Activated naive CD8-positive, alpha-beta T cell treated with anti-CD3 and anti-CD28 coated beads, Interleukin-2, amount 10 ng/mL, durations not matched to agents 7 days and 5 days (primary cell): ENCODE measurements around the gene CLEC4E. TPM values are rescaled to one million over a fixed set of nuclear protein-coding genes. Genes with fewer than 3 reads are reported as not detected.
"Not testable (repeated sequence)": the region's sequence is repeated elsewhere in the genome, so short reads cannot be mapped to it uniquely, and the experiment has no call there.

Source experiments
- ATAC-seq: fragments of 150-1000 bp; cut with Tn5 transposase; one replicate; pipeline ENCODE4 v1.10.0; 2021; ENCODE audit warnings: low read depth, moderate library complexity
- POLR2A ChIA-PET: fragments of 350-600 bp; sonication (Branson Sonifier 250); formaldehyde crosslinking; loops from one replicate; lab custom pipeline; 2021; ENCODE audit warnings: antibody characterized with exemption; lab: Charles Lee
- DNase-seq: peaks from one replicate; pipeline ENCODE4 v3.0.0; 2021
- H3K27ac Mint-ChIP-seq: one replicate; pipeline ENCODE4 v1.8.0; 2022; ENCODE audit warnings: mild to moderate bottlenecking, mixed read lengths
- H3K27me3 Mint-ChIP-seq: one replicate; pipeline ENCODE4 v1.8.0; 2022; ENCODE audit warnings: mild to moderate bottlenecking, moderate library complexity, mixed read lengths
- H3K36me3 Mint-ChIP-seq: one replicate; pipeline ENCODE4 v1.8.0; 2021; ENCODE audit warnings: mild to moderate bottlenecking, mixed read lengths
- H3K4me1 Mint-ChIP-seq: one replicate; pipeline ENCODE4 v1.8.0; 2021; ENCODE audit warnings: mixed read lengths
- H3K4me3 Mint-ChIP-seq: one replicate; pipeline ENCODE4 v1.8.0; 2022; ENCODE audit warnings: mild to moderate bottlenecking, moderate library complexity, mixed read lengths
- H3K9me3 Mint-ChIP-seq: one replicate; pipeline ENCODE4 v1.8.0; 2021; ENCODE audit warnings: mixed read lengths
- total RNA-seq, 2 experiments: library from RNA; stranded (reverse); gene quantifications; one replicate each; pipeline ENCODE4 v1.2.3, GENCODE V29; 2021

CLEC4E gene, protein sequence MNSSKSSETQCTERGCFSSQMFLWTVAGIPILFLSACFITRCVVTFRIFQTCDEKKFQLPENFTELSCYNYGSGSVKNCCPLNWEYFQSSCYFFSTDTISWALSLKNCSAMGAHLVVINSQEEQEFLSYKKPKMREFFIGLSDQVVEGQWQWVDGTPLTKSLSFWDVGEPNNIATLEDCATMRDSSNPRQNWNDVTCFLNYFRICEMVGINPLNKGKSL
- total RNA-seq, result not detected

GRCh38 chr12:8540831-8541230 is at the start of gene CLEC4E:
Gene CLEC4E (minus strand): TSS chr12:8540905. CDS start chr12:8540797, 108 bp downstream.
- ATAC-seq, H3K27ac Mint-ChIP-seq, H3K9me3 Mint-ChIP-seq, DNase-seq, H3K4me3 Mint-ChIP-seq, POLR2A ChIA-PET, H3K36me3 Mint-ChIP-seq, H3K4me1 Mint-ChIP-seq: not testable (repeated sequence)
- H3K27me3 Mint-ChIP-seq, result peaks cover 42% of the 10 kb centered on the region

GRCh38 chr12:8589679-8590078 is 49.0 kb upstream of the CLEC4E start:
- ATAC-seq (no peak), DNase-seq (no peak)
- Mint-ChIP-seq H3K4me3 (no peak overlapping the region), H3K27ac (no peak overlapping the region), H3K9me3 (no peaks in the 10 kb centered on the region), H3K36me3 (no peaks in the 10 kb centered on the region), H3K4me1 (peaks cover 4% of the 10 kb centered on the region), H3K27me3 (peaks cover 6% of the 10 kb centered on the region)
- POLR2A ChIA-PET, result no interaction called here

GRCh38 chr12:8584478-8584877 is 43.8 kb upstream of the CLEC4E start:
- H3K27me3 Mint-ChIP-seq, ATAC-seq, H3K9me3 Mint-ChIP-seq, POLR2A ChIA-PET, H3K36me3 Mint-ChIP-seq, H3K4me3 Mint-ChIP-seq, H3K4me1 Mint-ChIP-seq, H3K27ac Mint-ChIP-seq, DNase-seq: not testable (repeated sequence)

- no peak for ATAC-seq
- POLR2A ChIA-PET, result no interaction called here
Measured at GRCh38 chr12:8584004-8584403, 43.3 kb upstream of the CLEC4E start.

DNA sequence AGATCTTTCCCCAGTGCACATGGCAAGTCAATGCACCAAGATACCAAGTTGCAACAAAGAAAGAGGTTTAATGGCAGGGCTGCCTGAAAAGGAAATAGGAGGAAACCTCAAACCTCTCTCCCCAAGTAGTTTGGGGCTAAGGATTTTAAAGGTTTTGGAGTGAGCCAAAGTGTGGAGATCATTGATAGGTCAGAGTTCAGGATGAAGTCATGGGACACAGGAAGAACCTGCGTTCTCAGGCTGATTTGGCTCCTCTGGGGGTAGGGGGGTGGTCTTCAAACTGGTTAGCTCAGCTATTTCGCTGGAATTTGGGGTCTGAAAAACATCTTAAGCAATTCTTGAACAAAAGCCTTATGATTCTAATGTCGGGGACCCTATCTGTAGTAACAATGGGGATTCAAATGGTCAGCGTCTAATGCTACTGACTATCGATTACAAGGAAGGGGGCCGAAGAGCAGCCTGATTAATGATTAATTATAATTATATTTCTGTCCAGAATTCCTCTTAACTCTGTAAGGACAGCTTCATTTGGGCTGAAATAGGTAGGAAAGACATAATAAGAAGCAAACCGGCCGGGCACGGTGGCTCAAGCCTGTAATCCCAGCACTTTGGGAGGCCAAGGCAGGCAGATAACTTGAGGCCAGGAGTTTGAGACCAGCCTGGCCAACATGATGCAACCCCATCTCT is 40.5 kb upstream of the CLEC4E start:
- Mint-ChIP-seq H3K27me3 (peaks cover 4% of the 10 kb centered on the region), H3K36me3 (no peaks in the 10 kb centered on the region), H3K9me3 (no peaks in the 10 kb centered on the region), H3K27ac (no peak overlapping the region), H3K4me1 (no peaks in the 10 kb centered on the region), H3K4me3 (no peak overlapping the region)
- ATAC-seq (no peak), DNase-seq (no peak)
- POLR2A ChIA-PET, result no interaction called here

More at GRCh38 chr12:8584004-8584403, 43.3 kb upstream of the CLEC4E start:
- Mint-ChIP-seq H3K27ac (no peak overlapping the region), H3K4me1 (no peaks in the 10 kb centered on the region), H3K36me3 (no peaks in the 10 kb centered on the region), H3K9me3 (no peaks in the 10 kb centered on the region), H3K4me3 (no peak overlapping the region), H3K27me3 (peaks cover 2% of the 10 kb centered on the region)
- DNase-seq, result no peak

DNA sequence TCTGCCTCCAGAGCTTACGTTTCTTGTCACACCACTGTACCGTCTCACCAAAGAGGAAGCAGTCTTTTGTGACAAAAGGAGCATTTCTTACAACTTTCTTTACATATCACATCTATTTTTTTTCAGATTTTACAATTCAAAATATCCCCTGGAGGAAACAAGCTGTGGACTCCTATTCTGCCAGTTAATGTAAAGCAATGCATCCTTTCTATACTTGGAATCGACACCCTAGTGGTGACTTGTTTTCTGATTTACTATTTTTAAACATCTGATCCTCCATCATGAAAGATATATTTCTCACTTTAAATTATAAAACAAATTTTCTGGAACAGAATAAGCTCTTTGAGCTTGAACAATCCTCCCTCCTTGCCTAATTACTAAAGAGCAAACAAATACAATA is 37.2 kb upstream of the CLEC4E start:
- Mint-ChIP-seq H3K27ac (no peak overlapping the region), H3K9me3 (no peaks in the 10 kb centered on the region), H3K4me1 (no peaks in the 10 kb centered on the region), H3K36me3 (no peaks in the 10 kb centered on the region), H3K4me3 (no peak overlapping the region), H3K27me3 (peaks cover 7% of the 10 kb centered on the region)
- DNase-seq (no peak), ATAC-seq (no peak)
- POLR2A ChIA-PET, result no interaction called here

DNA sequence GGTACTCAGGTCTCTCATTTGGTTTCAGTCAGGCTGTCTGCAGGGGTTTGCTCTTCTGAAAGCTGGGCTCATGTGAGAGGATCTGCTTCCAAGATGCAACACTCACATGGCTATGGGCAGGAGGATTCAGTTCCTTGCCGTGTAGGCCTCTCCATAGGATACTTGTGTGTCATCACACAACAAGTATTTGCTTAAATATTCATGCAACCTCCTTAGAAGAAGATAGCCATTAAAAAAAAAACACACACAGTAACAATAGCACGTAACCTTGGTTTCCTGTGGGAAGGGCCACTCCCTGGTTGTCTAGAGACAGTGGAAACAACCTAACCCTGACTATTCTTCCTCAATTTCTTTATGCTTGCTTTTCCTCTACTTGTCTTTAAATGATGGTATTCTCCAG is 31.8 kb upstream of the CLEC4E start:
- H3K27me3 Mint-ChIP-seq, result peaks cover 7% of the 10 kb centered on the region
- POLR2A ChIA-PET, result no interaction called here
- no peak for DNase-seq
- H3K9me3 Mint-ChIP-seq, result no peaks in the 10 kb centered on the region
- H3K4me3 Mint-ChIP-seq, result no peak overlapping the region
- H3K4me1 Mint-ChIP-seq, result peaks cover 9% of the 10 kb centered on the region
- no peaks in the 10 kb centered on the region for H3K36me3 Mint-ChIP-seq
- H3K27ac Mint-ChIP-seq, result peak overlapping the region; percentile 4
- peak; percentile 36 for ATAC-seq

GRCh38 chr12:8566525-8566924 is 25.8 kb upstream of the CLEC4E start:
- DNase-seq (no peak), ATAC-seq (no peak)
- Mint-ChIP-seq H3K4me3 (no peak overlapping the region), H3K27me3 (peaks cover 5% of the 10 kb centered on the region), H3K27ac (no peak overlapping the region), H3K36me3 (peaks cover 2% of the 10 kb centered on the region), H3K9me3 (peaks cover 9% of the 10 kb centered on the region), H3K4me1 (no peaks in the 10 kb centered on the region)
- POLR2A ChIA-PET, result no interaction called here

DNA sequence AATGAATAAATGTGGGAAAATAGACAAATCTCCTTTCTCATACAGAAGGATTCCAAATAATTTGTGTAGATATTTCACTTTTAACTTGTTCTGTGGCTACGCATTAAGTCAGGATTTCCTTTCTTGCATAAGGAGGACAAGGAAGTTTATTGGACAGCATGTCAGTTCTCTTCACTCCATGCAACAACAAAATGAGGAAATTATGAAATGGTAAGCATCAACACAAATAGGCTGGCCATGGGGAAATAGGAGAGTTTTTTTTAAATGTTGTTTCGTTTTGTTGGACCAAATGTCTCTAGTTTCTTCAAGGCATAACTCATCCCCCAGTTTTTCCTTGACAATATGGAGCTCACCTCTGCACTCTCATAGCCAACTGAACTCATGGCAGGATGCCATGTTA is 25.3 kb upstream of the CLEC4E start:
- H3K9me3 Mint-ChIP-seq, DNase-seq, ATAC-seq, H3K27ac Mint-ChIP-seq, H3K4me3 Mint-ChIP-seq, H3K27me3 Mint-ChIP-seq, H3K4me1 Mint-ChIP-seq, H3K36me3 Mint-ChIP-seq, POLR2A ChIA-PET: not testable (repeated sequence)

DNA sequence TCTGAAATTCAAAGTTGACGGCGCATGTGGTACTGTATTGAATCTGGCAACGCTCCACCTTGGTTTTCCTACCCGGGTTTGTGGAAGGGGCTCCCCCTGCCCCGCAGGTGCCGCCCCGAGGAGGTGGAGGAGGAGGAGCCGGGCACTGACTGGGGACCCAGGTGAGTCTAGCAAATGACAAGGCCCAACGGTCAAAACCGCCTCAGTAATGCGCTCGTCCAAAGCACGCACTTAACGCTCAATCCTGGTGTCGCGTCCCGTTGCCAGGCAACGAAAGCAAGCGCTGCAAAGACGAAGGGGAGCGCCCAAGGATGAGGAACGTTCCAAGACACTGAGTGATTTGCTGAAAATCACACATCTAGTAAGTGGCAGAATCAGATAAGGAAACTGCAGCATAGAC is 24.0 kb upstream of the CLEC4E start:
- peaks cover 2% of the 10 kb centered on the region for H3K36me3 Mint-ChIP-seq

DNA sequence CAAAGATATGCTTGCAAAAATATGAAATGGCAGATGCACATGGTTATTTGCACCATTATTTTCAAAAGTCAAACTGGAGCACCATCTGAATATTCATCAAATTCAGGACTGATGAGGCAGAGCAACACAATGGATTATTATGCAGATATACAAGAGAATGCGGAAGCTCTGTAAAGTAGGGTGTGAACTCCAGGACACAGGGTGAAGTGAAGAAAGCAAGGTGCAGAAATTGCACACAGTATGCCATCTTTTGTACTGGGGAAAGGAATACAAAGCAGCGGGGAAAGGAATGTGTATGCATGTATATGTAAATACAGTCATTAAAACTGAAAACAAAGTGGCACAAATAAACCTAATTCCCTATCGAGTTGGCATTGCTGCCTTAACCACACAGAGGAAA is 22.7 kb upstream of the CLEC4E start:
- POLR2A ChIA-PET, result no interaction called here

More for the DNA sequence above, 24.0 kb upstream of the CLEC4E start:
- DNase-seq (no peak), ATAC-seq (no peak)
- POLR2A ChIA-PET, result no interaction called here
- Mint-ChIP-seq H3K27me3 (peaks cover 5% of the 10 kb centered on the region), H3K4me1 (no peaks in the 10 kb centered on the region), H3K4me3 (no peak overlapping the region), H3K27ac (no peak overlapping the region), H3K9me3 (peaks cover 11% of the 10 kb centered on the region)

GRCh38 chr12:8562310-8562709 is 21.6 kb upstream of the CLEC4E start:
- peaks cover 9% of the 10 kb centered on the region for H3K9me3 Mint-ChIP-seq
- POLR2A ChIA-PET, result no interaction called here

More for the DNA sequence above, 22.7 kb upstream of the CLEC4E start:
- peaks cover 2% of the 10 kb centered on the region for H3K36me3 Mint-ChIP-seq
- H3K4me1 Mint-ChIP-seq, result no peaks in the 10 kb centered on the region
- H3K27me3 Mint-ChIP-seq, result peaks cover 5% of the 10 kb centered on the region
- peaks cover 11% of the 10 kb centered on the region for H3K9me3 Mint-ChIP-seq
- ATAC-seq (no peak), DNase-seq (no peak)
- H3K27ac Mint-ChIP-seq, result no peak overlapping the region
- H3K4me3 Mint-ChIP-seq, result no peak overlapping the region

DNA sequence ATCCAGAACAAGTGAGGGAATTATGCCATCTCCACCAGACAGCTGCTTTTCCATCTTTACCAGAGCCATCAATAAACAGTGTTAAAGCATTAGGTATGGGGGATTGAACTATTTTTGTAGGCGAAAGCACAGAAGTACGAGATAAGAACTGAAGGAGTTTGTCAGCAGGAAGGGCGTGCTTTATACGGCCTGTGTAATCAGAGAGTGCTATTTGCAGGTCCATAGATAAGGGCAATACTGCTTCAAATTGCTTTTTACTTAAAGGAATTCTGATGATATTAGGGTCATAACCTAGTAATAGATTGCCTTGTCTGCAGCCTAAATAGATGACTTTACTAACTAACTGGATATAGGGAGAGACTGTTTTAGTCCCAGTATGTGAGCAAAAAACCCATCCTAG is 20.3 kb upstream of the CLEC4E start:
- POLR2A ChIA-PET, result no interaction called here
- Mint-ChIP-seq H3K36me3 (peaks cover 2% of the 10 kb centered on the region), H3K27me3 (peaks cover 5% of the 10 kb centered on the region), H3K4me3 (no peak overlapping the region), H3K27ac (no peak overlapping the region), H3K4me1 (peaks cover 4% of the 10 kb centered on the region), H3K9me3 (peaks cover 7% of the 10 kb centered on the region)
- DNase-seq (no peak), ATAC-seq (no peak)

More at GRCh38 chr12:8562310-8562709, 21.6 kb upstream of the CLEC4E start:
- no peak overlapping the region for H3K4me3 Mint-ChIP-seq
- H3K27me3 Mint-ChIP-seq, result peaks cover 5% of the 10 kb centered on the region
- no peaks in the 10 kb centered on the region for H3K4me1 Mint-ChIP-seq
- no peak overlapping the region for H3K27ac Mint-ChIP-seq
- DNase-seq, result no peak
- ATAC-seq, result no peak
- H3K36me3 Mint-ChIP-seq, result peaks cover 2% of the 10 kb centered on the region

DNA sequence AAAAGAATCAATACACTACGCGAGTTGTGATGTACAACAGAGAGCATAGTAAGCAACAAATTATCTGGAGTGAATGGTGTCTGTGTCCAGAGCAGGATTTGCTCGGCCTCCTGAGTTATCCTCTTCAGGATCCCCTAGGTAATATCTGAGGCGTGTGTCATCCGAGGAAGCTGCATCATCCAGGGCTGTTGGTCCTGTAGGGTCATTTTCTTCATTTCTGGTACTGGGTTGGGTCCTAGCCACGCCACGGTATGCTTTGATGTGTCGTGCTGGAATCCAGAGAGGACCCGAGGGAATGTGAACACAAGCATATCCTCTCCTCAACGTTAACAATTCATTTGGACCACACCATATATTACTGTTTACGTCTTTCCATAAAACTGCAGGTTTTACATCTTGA is 19.0 kb upstream of the CLEC4E start:
- Mint-ChIP-seq H3K4me1 (peaks cover 5% of the 10 kb centered on the region), H3K36me3 (peaks cover 2% of the 10 kb centered on the region), H3K4me3 (no peak overlapping the region), H3K27me3 (no peaks in the 10 kb centered on the region), H3K27ac (no peak overlapping the region), H3K9me3 (peaks cover 7% of the 10 kb centered on the region)
- DNase-seq (no peak), ATAC-seq (no peak)
- POLR2A ChIA-PET, result no interaction called here
